Lung (tissue), 12 donors: ENCODE measurements around the gene LRRC1. TPM values are rescaled to one million over a fixed set of nuclear protein-coding genes. Genes with fewer than 3 reads are reported as not detected.

ENCODE experiments used
- ATAC-seq: fragments of 200-7000 bp; cut with Tn5 transposase; one replicate; pipeline ENCODE4 v1.9.1; 2020; ENCODE audit warnings: moderate number of reproducible peaks; ENCODE audit not compliant: insufficient read depth, low FRiP score
- DNase-seq, 3 donors: peaks; one replicate each; pipeline ENCODE4 v3.0.0-alpha.2; 2013 to 2017
- H3K27ac ChIP-seq, 2 donors: one replicate each; pipeline ENCODE4 v1.5.1; 2013; ENCODE audit warnings: mild to moderate bottlenecking in 2 of 2, moderate library complexity in 2 of 2, control low read depth in 1 of 2, inconsistent platforms in 1 of 2, low read depth in 1 of 2, low read length in 1 of 2
- H3K27me3 ChIP-seq, 3 donors: one replicate each; pipeline ENCODE4 v1.5.1; 2013; ENCODE audit warnings: low read length in 2 of 3; ENCODE audit not compliant: control insufficient read depth in 3 of 3, insufficient read depth in 3 of 3
- H3K36me3 ChIP-seq, 4 donors: one replicate each; pipeline ENCODE4 v1.5.1; 2013; ENCODE audit warnings: low read length in 4 of 4, mild to moderate bottlenecking in 1 of 4, moderate library complexity in 1 of 4; ENCODE audit not compliant: control insufficient read depth in 4 of 4, insufficient read depth in 4 of 4
- H3K4me1 ChIP-seq, 5 donors: one replicate each; pipeline ENCODE4 v1.5.1; 2013; ENCODE audit warnings: low read length in 5 of 5, mild to moderate bottlenecking in 2 of 5, moderate library complexity in 1 of 5; ENCODE audit not compliant: control insufficient read depth in 5 of 5, insufficient read depth in 5 of 5
- H3K4me3 ChIP-seq: one replicate; pipeline ENCODE4 v1.5.1; 2013; ENCODE audit warnings: mild to moderate bottlenecking, control low read depth, moderate library complexity
- H3K9ac ChIP-seq, 2 donors: one replicate each; pipeline ENCODE4 v1.5.1; 2013; ENCODE audit warnings: low read length in 2 of 2, control low read depth in 1 of 2; ENCODE audit not compliant: insufficient read depth in 1 of 2
- H3K9me3 ChIP-seq, 4 donors: one replicate each; pipeline ENCODE4 v1.5.1; 2013; ENCODE audit warnings: low read length in 3 of 4, mild to moderate bottlenecking in 1 of 4, moderate library complexity in 1 of 4; ENCODE audit not compliant: control insufficient read depth in 4 of 4, insufficient read depth in 3 of 4
- WGBS, 2 donors: extraction: QIAGEN DNeasy Blood & Tissue Kit; methylation state at CpG; one replicate each; pipeline ENCODE4 v1.1.7; 2013; 5-methylcytosine and 5-hydroxymethylcytosine counted together
- polyA plus RNA-seq, 2 donors: library from polyadenylated mRNA; stranded (reverse); fragments of 200-250 nt; gene quantifications; one replicate each; pipeline ENCODE4 v1.2.1, GENCODE V29; 2013
- total RNA-seq, 2 donors: library from RNA; depleted of rRNA in 1 of 2; stranded (reverse); fragments of >200 nt in 1 of 2; gene quantifications; one replicate each; pipeline ENCODE4 v1.2.1, GENCODE V29; 2014 to 2021
- TF ChIP-seq, protein P1 (sequence below): IDR thresholded peaks from 2 replicates; pipeline ENCODE4 v1.5.1; 2012; ENCODE audit warnings: mild to moderate bottlenecking; ENCODE audit errors: control extremely low read depth, extremely low read depth
- donor health status: control.
- donor health status: control.
- donor health status: Bipolar disorder and iron deficiency.
- donor health status: healthy.
- donor health status: DM: yes; HTN: yes; CAD: no.

Gene LRRC1
- total and polyA plus RNA-seq, 4 donors: 4.8 to 19.9 (median 9.9) TPM

DNA sequence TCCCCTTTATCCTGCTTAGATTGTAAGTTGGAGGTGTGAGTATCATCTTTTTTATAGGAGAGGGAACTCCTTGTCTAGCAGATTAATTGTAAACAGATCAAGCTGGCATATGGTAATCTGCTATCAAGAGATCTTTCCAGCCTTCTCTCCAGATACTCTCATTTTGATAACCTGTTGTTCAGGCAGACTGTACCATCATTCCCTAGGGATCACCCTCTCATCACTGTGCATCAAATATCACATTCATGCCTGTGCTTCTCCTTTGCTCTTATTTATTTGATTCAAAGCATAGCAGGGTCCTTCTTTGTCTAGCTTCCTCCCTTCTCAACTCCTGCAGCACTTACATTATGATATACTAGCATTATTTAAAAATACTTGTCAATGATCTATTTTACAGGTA is 73.8 kb downstream of the LRRC1 start:
- H3K9ac ChIP-seq: no peak overlapping the region
- ATAC-seq (no peak), DNase-seq (no peak)
- H3K4me3 ChIP-seq: no peak overlapping the region
- H3K27ac ChIP-seq: no peak overlapping the region
- H3K27me3 ChIP-seq: no peaks in the 10 kb centered on the region
- H3K9me3 ChIP-seq: peaks cover 0 to 3% (median 0%) of the 10 kb centered on the region in 4 donors
- peaks cover 0 to 5% (median 0%) of the 10 kb centered on the region in 5 donors for H3K4me1 ChIP-seq
- TF ChIP-seq, protein P1, sequence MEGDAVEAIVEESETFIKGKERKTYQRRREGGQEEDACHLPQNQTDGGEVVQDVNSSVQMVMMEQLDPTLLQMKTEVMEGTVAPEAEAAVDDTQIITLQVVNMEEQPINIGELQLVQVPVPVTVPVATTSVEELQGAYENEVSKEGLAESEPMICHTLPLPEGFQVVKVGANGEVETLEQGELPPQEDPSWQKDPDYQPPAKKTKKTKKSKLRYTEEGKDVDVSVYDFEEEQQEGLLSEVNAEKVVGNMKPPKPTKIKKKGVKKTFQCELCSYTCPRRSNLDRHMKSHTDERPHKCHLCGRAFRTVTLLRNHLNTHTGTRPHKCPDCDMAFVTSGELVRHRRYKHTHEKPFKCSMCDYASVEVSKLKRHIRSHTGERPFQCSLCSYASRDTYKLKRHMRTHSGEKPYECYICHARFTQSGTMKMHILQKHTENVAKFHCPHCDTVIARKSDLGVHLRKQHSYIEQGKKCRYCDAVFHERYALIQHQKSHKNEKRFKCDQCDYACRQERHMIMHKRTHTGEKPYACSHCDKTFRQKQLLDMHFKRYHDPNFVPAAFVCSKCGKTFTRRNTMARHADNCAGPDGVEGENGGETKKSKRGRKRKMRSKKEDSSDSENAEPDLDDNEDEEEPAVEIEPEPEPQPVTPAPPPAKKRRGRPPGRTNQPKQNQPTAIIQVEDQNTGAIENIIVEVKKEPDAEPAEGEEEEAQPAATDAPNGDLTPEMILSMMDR: no peak
- no peaks in the 10 kb centered on the region for H3K36me3 ChIP-seq

DNA sequence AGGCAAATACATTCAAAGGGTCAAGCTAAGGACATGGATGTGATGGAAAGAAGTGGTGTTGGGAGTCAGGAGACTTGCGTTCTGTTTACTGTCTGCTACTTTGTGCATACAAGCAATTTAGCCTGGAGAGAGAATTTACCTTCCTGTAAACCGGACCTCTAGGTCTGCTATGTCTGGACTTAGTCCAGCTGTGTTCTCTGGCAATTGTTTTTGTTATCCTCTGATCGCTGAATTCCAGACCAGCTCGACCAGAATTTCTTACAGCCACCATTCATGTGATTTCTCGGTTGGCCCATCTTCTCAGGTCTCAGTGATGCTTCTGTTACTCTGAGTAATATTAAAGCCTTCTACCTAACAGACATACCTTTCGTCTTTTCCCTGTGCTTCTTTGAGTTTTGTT is 75.2 kb downstream of the LRRC1 start:
- DNase-seq (peak in 1 of 3 donors; percentile 6), ATAC-seq (no peak)
- TF ChIP-seq, protein P1: no peak
- no peaks in the 10 kb centered on the region for H3K27me3 ChIP-seq
- H3K4me1 ChIP-seq: peaks cover 0 to 3% (median 0%) of the 10 kb centered on the region in 5 donors
- H3K4me3 ChIP-seq: no peak overlapping the region
- no peaks in the 10 kb centered on the region for H3K36me3 ChIP-seq
- no peak overlapping the region for H3K9ac ChIP-seq
- WGBS, 2 donors: 61 to 73% methylated on average over 6 of the region's 6 CpGs
- H3K9me3 ChIP-seq: peaks cover 0 to 3% (median 0%) of the 10 kb centered on the region in 4 donors
- no peak overlapping the region for H3K27ac ChIP-seq

DNA sequence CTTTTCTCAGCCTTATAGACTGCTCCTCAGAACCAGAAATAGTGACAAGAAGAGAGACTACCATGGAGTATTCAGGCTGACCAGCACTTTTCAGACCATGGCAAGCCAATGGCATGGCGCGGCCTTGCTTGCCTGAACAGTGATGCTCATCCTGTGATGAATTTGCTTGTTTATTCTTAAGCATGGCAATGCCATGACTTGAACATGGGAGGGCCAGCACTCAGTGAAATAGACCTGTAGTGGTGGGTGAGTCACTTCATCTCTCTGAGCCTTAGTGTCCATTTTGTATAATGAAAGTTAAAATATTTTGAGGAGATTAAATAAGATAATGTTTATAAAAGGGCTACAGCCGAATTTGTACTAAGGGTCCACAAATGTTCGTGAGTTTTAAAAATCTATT is 79.1 kb downstream of the LRRC1 start:
- Histone ChIP-seq H3K9me3 (peaks cover 0 to 8% (median 0%) of the 10 kb centered on the region in 4 donors), H3K27me3 (no peaks in the 10 kb centered on the region), H3K27ac (no peak overlapping the region), H3K36me3 (no peaks in the 10 kb centered on the region), H3K9ac (no peak overlapping the region), H3K4me3 (no peak overlapping the region), H3K4me1 (peaks cover 0 to 3% (median 0%) of the 10 kb centered on the region in 5 donors)
- WGBS, 2 donors: 96 to 97% methylated on average over 4 of the region's 4 CpGs
- ATAC-seq (no peak), DNase-seq (no peak)
- TF ChIP-seq, protein P1: no peak

DNA sequence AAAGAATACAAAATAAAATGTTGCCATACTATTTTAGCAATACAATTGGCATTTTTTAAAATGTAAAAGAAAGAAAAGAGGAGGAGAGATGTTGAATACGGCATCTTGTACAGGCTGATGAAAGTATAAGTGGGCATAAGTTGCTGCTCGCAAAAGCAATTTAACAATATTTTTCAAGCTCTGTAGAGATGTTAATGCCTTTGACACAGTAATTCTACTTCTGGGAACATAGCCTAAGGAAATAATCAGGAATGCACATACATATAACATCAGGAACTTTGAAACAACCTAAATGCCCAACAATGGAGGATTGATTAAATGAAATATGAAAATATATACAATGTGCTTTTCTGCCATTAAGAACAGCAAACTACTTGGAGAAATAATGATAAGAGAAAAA is 80.2 kb downstream of the LRRC1 start:
- DNase-seq: no peak
- no peaks in the 10 kb centered on the region for H3K36me3 ChIP-seq
- TF ChIP-seq, protein P1: no peak
- no peak overlapping the region for H3K27ac ChIP-seq
- ATAC-seq: no peak
- H3K9me3 ChIP-seq: peaks cover 0 to 8% (median 0%) of the 10 kb centered on the region in 4 donors
- no peaks in the 10 kb centered on the region for H3K27me3 ChIP-seq
- no peak overlapping the region for H3K9ac ChIP-seq
- H3K4me1 ChIP-seq: peaks cover 0 to 2% (median 0%) of the 10 kb centered on the region in 5 donors
- H3K4me3 ChIP-seq: no peak overlapping the region
- 98 to 99% methylated on average over 2 of the region's 2 CpGs for WGBS, 2 donors
